HL-60 (cell line): Measurements from ENCODE around the gene TRIM17.

Experiments
- GABPA ChIP-seq: IDR thresholded peaks from 2 replicates; pipeline ENCODE4 v1.6.1; 2012; ENCODE audit warnings: low read depth
- POLR2AphosphoS5 ChIP-seq: IDR thresholded peaks from 2 replicates; pipeline ENCODE4 v1.6.1; 2012; ENCODE audit warnings: low read depth
- TF ChIP-seq, protein P1 (sequence below): IDR thresholded peaks from one replicate; pipeline ENCODE4 v1.5.1; 2011; ENCODE audit warnings: low read length, control low read depth, inconsistent platforms; ENCODE audit not compliant: insufficient read depth
- TF ChIP-seq, protein P2 (sequence below): IDR thresholded peaks from 2 replicates; pipeline ENCODE4 v1.6.1; 2012; ENCODE audit warnings: low read depth; ENCODE audit not compliant: insufficient replicate concordance

DNA sequence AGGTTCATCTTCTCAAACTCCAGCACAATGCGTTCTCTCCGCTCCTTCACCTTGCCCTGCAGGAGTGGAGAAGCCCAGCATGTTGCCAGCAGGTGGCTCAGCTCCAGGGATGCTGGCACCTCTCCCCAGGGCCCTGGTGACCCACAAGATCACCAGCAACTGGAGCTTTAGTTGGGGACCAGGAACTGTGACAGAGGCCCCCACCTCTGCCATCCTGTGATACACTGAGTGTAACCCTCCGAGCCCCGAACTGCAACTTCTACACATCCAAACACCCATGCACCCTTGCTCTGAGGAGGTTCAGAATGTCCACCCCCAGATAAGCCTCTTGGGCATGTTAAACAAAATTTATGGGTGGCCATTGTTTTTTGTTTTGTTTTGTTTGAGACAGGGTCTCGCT, 5.5 kb downstream of the TRIM17 start:
- TF ChIP-seq, protein P1, sequence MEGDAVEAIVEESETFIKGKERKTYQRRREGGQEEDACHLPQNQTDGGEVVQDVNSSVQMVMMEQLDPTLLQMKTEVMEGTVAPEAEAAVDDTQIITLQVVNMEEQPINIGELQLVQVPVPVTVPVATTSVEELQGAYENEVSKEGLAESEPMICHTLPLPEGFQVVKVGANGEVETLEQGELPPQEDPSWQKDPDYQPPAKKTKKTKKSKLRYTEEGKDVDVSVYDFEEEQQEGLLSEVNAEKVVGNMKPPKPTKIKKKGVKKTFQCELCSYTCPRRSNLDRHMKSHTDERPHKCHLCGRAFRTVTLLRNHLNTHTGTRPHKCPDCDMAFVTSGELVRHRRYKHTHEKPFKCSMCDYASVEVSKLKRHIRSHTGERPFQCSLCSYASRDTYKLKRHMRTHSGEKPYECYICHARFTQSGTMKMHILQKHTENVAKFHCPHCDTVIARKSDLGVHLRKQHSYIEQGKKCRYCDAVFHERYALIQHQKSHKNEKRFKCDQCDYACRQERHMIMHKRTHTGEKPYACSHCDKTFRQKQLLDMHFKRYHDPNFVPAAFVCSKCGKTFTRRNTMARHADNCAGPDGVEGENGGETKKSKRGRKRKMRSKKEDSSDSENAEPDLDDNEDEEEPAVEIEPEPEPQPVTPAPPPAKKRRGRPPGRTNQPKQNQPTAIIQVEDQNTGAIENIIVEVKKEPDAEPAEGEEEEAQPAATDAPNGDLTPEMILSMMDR, result no peak
- TF ChIP-seq POLR2AphosphoS5 (no peak), GABPA (no peak)
- TF ChIP-seq, protein P2, sequence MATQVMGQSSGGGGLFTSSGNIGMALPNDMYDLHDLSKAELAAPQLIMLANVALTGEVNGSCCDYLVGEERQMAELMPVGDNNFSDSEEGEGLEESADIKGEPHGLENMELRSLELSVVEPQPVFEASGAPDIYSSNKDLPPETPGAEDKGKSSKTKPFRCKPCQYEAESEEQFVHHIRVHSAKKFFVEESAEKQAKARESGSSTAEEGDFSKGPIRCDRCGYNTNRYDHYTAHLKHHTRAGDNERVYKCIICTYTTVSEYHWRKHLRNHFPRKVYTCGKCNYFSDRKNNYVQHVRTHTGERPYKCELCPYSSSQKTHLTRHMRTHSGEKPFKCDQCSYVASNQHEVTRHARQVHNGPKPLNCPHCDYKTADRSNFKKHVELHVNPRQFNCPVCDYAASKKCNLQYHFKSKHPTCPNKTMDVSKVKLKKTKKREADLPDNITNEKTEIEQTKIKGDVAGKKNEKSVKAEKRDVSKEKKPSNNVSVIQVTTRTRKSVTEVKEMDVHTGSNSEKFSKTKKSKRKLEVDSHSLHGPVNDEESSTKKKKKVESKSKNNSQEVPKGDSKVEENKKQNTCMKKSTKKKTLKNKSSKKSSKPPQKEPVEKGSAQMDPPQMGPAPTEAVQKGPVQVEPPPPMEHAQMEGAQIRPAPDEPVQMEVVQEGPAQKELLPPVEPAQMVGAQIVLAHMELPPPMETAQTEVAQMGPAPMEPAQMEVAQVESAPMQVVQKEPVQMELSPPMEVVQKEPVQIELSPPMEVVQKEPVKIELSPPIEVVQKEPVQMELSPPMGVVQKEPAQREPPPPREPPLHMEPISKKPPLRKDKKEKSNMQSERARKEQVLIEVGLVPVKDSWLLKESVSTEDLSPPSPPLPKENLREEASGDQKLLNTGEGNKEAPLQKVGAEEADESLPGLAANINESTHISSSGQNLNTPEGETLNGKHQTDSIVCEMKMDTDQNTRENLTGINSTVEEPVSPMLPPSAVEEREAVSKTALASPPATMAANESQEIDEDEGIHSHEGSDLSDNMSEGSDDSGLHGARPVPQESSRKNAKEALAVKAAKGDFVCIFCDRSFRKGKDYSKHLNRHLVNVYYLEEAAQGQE, result no peak
